OCI-LY3 (cell line): ENCODE measurements around the gene SEBOX.

ENCODE experiments used
- H2AFZ ChIP-seq: fragments of 200-600, 300-600 bp; shearing (Covaris generic); 2 replicates; pipeline ENCODE4 v1.6.0; 2014; ENCODE audit warnings: antibody characterized with exemption, low read depth, low read length
- H3K27ac ChIP-seq: fragments of 200-600, 300-600 bp; sonication (generic); 2 replicates; pipeline ENCODE4 v1.5.1; 2014; ENCODE audit warnings: mild to moderate bottlenecking, low read length, moderate library complexity, mixed read lengths
- H3K27me3 ChIP-seq: fragments of 200-600, 300-600 bp; sonication (generic); 2 replicates; pipeline ENCODE4 v1.6.1; 2014; ENCODE audit warnings: low read depth, low read length, mixed read lengths
- H3K36me3 ChIP-seq: fragments of 200-600, 300-600 bp; sonication (generic); replicated peaks from 2 replicates; pipeline ENCODE3; 2014; ENCODE audit warnings: low read depth, low read length, mixed read lengths
- H3K4me1 ChIP-seq: fragments of 300-600, 200-600 bp; sonication (generic); 2 replicates; pipeline ENCODE4 v1.6.1; 2014; ENCODE audit warnings: low read length, mixed read lengths
- H3K4me2 ChIP-seq: fragments of 200-600, 300-600 bp; sonication (generic); 2 replicates; pipeline ENCODE4 v1.6.1; 2014; ENCODE audit warnings: low read length, mixed read lengths
- H3K4me3 ChIP-seq: fragments of 300-600, 200-600 bp; sonication (generic); 2 replicates; pipeline ENCODE4 v1.5.1; 2014; ENCODE audit warnings: antibody characterized with exemption, mild to moderate bottlenecking, low read length, moderate library complexity
- H3K79me2 ChIP-seq: fragments of 300-600, 200-600 bp; shearing (Covaris generic); 2 replicates; pipeline ENCODE4 v1.6.1; 2014; ENCODE audit warnings: mild to moderate bottlenecking, low read length, mixed read lengths
- H3K9ac ChIP-seq: fragments of 300-600, 200-600 bp; shearing (Covaris generic); 2 replicates; pipeline ENCODE4 v1.6.0; 2014; ENCODE audit warnings: mild to moderate bottlenecking, low read length, moderate library complexity
- H3K9me3 ChIP-seq: fragments of 200-600, 300-600 bp; shearing (Covaris generic); 2 replicates; pipeline ENCODE4 v1.6.1; 2014; ENCODE audit warnings: low read length, mixed read lengths; ENCODE audit not compliant: insufficient read depth
- H4K20me1 ChIP-seq: fragments of 200-600, 300-600 bp; sonication (generic); 2 replicates; pipeline ENCODE4 v1.6.1; 2016; ENCODE audit warnings: low read length, mixed read lengths; ENCODE audit not compliant: insufficient read depth
- EZH2phosphoT487 ChIP-seq: fragments of 200-600 bp; shearing (Covaris generic); IDR thresholded peaks from 2 replicates; pipeline ENCODE4 v1.6.1; 2018; ENCODE audit warnings: antibody characterized with exemption, mixed run types, low read depth
- TF ChIP-seq, protein P1 (sequence below): fragments of 200-600, 300-600 bp; sonication (generic); IDR thresholded peaks from 2 replicates; pipeline ENCODE4 v1.5.1; 2014; ENCODE audit warnings: antibody characterized with exemption, low read length, low read depth

The SEBOX gene

DNA sequence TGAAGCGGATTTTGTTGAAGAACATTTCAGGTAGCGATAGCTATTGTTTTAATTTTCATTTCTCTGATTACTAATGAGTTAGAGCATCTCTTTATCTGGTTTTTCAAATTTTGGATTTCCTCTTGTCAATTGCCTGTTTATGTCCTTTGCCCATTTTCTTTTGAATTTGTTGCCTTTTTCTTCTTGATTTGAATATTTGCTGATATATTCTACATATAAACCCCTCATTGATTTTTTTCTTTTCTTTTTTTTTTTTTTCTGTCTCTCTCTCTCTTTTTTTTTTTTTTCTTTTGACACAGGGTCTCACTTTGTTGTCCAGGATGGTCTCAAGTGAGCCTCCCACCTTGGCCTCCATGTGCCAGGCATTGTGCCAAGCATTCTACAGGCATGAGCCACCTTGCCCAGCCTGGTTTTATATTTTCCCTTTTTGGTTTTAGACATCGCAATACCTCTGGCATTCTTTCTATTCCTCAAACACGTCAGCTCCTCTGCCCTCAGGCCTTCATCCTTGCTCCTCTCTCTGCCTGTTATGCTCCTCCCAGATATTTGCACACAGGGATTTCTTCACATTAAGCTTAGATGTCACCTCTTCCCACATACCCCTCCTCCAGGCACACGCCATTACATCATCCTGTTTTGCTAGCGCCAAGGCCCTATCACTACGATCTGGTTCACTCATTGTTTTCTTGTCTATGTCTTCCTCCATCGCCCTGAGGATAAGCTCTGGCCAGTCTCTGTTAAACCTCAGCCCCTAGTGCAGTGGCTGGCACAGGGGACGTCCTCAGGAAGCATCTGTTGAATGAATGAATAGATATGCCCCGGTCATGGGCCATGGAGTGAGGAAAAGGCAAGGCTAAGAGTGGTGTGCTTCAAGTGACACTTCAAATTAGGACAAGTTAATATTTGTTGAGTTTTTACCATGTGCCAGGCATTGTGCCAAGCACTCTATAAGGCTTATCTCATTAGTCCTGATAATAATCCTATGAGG lies 15.1 kb upstream of the SEBOX start:
- H3K4me2 ChIP-seq: no peak overlapping the region
- peaks cover 18% of the 10 kb centered on the region for H3K79me2 ChIP-seq
- H3K9ac ChIP-seq: no peak overlapping the region
- no peak overlapping the region for H2AFZ ChIP-seq
- H3K9me3 ChIP-seq: no peaks in the 10 kb centered on the region
- no peak for TF ChIP-seq EZH2phosphoT487
- TF ChIP-seq, protein P1, sequence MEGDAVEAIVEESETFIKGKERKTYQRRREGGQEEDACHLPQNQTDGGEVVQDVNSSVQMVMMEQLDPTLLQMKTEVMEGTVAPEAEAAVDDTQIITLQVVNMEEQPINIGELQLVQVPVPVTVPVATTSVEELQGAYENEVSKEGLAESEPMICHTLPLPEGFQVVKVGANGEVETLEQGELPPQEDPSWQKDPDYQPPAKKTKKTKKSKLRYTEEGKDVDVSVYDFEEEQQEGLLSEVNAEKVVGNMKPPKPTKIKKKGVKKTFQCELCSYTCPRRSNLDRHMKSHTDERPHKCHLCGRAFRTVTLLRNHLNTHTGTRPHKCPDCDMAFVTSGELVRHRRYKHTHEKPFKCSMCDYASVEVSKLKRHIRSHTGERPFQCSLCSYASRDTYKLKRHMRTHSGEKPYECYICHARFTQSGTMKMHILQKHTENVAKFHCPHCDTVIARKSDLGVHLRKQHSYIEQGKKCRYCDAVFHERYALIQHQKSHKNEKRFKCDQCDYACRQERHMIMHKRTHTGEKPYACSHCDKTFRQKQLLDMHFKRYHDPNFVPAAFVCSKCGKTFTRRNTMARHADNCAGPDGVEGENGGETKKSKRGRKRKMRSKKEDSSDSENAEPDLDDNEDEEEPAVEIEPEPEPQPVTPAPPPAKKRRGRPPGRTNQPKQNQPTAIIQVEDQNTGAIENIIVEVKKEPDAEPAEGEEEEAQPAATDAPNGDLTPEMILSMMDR: no peak
- no peak overlapping the region for H3K27ac ChIP-seq
- no peaks in the 10 kb centered on the region for H3K4me1 ChIP-seq
- H4K20me1 ChIP-seq: peaks cover 4% of the 10 kb centered on the region; the same call in 1 of the 2 replicates
- peaks cover 9% of the 10 kb centered on the region for H3K36me3 ChIP-seq
- H3K27me3 ChIP-seq: no peaks in the 10 kb centered on the region
- no peak overlapping the region for H3K4me3 ChIP-seq

DNA sequence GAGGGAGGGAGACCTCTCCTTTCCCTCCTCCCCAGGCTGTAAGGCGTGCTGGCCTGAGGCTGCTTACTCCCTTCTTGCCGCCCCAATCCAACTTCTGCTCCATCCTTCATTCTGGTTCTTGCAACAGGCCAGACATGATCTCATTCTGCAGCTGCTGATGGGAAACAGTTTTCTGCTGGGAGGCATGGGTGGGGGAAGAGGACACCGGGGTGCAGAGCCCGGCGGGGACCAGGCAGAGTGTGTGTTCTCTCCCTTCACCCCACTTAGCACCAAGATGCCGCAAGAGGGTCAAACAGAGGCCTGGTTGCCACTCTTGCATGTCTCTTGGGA lies 7.9 kb upstream of the SEBOX start:
- TF ChIP-seq EZH2phosphoT487: no peak
- TF ChIP-seq, protein P1: no peak
- Histone ChIP-seq H3K4me2 (peak overlapping the region; percentile 93), H3K27me3 (no peaks in the 10 kb centered on the region), H2AFZ (no peak overlapping the region), H3K9ac (peak overlapping the region; percentile 85), H3K27ac (no peak overlapping the region), H3K79me2 (peaks cover 34% of the 10 kb centered on the region), H3K4me3 (peak overlapping the region; percentile 97), H3K4me1 (peaks cover 16% of the 10 kb centered on the region), H4K20me1 (peaks cover 12% of the 10 kb centered on the region; the same call in 1 of the 2 replicates), H3K36me3 (no peaks in the 10 kb centered on the region), H3K9me3 (no peaks in the 10 kb centered on the region)

DNA sequence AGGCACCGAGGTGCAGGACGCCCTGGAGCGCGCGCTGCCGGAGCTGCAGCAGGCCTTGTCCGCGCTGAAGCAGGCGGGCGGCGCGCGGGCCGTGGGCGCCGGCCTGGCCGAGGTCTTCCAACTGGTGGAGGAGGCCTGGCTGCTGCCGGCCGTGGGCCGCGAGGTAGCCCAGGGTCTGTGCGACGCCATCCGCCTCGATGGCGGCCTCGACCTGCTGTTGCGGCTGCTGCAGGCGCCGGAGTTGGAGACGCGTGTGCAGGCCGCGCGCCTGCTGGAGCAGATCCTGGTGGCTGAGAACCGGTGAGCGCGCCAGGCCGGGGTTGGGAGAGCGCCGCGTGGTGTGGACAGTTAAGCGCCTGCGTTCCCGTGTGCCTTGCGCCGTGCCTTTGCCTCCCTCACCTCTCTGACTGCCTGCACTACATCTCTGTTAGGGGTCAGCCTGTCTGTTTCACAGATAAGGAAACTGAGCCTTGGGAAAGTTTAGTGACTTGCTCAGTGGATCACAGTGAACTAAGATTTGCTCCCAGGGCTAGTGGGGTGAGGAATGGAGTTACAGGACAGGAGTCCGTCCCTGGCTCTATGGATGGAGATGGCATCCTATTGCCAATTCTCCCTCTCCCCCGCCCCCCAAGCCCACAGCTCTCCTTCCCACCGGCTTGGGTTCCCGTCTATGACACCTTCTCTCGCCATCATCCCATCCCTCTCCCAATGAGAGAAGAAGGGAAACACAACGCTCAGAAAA lies 7.4 kb upstream of the SEBOX start:
- Histone ChIP-seq H3K36me3 (no peaks in the 10 kb centered on the region), H3K9me3 (no peaks in the 10 kb centered on the region), H3K4me3 (peak overlapping the region; percentile 97), H3K27ac (peak overlapping the region; percentile 59), H4K20me1 (peaks cover 12% of the 10 kb centered on the region; the same call in 1 of the 2 replicates), H3K27me3 (no peaks in the 10 kb centered on the region), H3K4me1 (peaks cover 16% of the 10 kb centered on the region), H3K79me2 (peaks cover 34% of the 10 kb centered on the region), H3K9ac (peak overlapping the region; percentile 85), H2AFZ (peak overlapping the region; percentile 76; the same call in 1 of the 2 replicates), H3K4me2 (peak overlapping the region; percentile 93)
- TF ChIP-seq, protein P1: no peak
- TF ChIP-seq EZH2phosphoT487: no peak
